Measurements from ENCODE around the gene CIITA. TPM values are rescaled to one million over a fixed set of nuclear protein-coding genes. Genes with fewer than 3 reads are reported as not detected.

CIITA gene
- total and polyA plus RNA-seq, 4 experiments from 2014 or later: 0.08 to 1.6 (median 1.5) TPM

DNA sequence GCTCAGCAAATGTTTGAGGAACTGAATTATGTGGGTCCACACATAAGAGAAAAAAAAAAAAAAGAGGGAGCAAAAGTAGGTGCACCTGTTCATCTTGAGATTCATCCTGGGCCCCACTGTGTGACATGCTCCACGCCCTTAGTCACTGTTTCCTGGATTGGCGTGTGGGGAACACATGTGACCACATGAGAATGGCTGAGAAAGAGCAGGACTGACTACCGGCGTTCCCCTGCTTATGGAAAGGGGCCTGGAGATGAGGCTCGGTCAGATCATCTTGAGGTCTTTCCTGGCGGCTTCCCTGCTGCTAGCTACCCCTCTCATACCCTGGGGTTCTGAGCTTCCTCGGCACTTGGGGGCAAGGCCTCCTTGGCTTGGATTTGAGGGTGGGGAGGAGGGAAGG, 61.3 kb downstream of the CIITA start:
- H3K27me3 Mint-ChIP-seq: no peaks in the 10 kb centered on the region
- intact Hi-C loops (cut with micrococcal nuclease): no loop called here
- peaks cover 64 to 95% (median 80%) of the 10 kb centered on the region in 4 donors for H3K4me1 Mint-ChIP-seq
- Histone ChIP-seq H3K4me1 (ENCODE audit: insufficient read depth, low read length) (peaks cover 81% of the 10 kb centered on the region), H3K36me3 (ENCODE audit: insufficient read depth, low read length) (peaks cover 3% of the 10 kb centered on the region), H3K9me3 (ENCODE audit: control insufficient read depth in 1 of 2, low read length in 2 of 2) (no peaks in the 10 kb centered on the region), H3K4me3 (ENCODE audit: low read length in 2 of 2) (no peak overlapping the region), H3K27ac (ENCODE audit: low read depth, low read length) (no peak overlapping the region), H3K27me3 (ENCODE audit: insufficient read depth, low read length) (no peaks in the 10 kb centered on the region)
- H3K36me3 Mint-ChIP-seq: peaks cover 4 to 16% of the 10 kb centered on the region in 2 donors
- peak overlapping the region; percentile 71 to 94 (median 92) for H3K4me3 Mint-ChIP-seq
- CTCF ChIA-PET (ENCODE audit: partially characterized antibody): interaction anchor here (1.0 to 1.6 kb wide), 2 partner anchors 15 to 19 kb away, joined by 3 to 6 read pairs; no protein-coding TSS in a partner anchor
- peak overlapping the region in 5 of 7 donors; percentile 20 to 80 (median 34) for H3K27ac Mint-ChIP-seq
- H3K9me3 Mint-ChIP-seq: no peaks in the 10 kb centered on the region
- DNase-seq: peak in 1 of 5 donors; percentile 57
- POLR2A ChIA-PET (ENCODE audit: partially characterized antibody): interaction anchor here (2.8 kb wide), 1 partner anchor 318 kb away, joined by 7 read pairs; the partner anchor contains the start of gene SOCS1

DNA sequence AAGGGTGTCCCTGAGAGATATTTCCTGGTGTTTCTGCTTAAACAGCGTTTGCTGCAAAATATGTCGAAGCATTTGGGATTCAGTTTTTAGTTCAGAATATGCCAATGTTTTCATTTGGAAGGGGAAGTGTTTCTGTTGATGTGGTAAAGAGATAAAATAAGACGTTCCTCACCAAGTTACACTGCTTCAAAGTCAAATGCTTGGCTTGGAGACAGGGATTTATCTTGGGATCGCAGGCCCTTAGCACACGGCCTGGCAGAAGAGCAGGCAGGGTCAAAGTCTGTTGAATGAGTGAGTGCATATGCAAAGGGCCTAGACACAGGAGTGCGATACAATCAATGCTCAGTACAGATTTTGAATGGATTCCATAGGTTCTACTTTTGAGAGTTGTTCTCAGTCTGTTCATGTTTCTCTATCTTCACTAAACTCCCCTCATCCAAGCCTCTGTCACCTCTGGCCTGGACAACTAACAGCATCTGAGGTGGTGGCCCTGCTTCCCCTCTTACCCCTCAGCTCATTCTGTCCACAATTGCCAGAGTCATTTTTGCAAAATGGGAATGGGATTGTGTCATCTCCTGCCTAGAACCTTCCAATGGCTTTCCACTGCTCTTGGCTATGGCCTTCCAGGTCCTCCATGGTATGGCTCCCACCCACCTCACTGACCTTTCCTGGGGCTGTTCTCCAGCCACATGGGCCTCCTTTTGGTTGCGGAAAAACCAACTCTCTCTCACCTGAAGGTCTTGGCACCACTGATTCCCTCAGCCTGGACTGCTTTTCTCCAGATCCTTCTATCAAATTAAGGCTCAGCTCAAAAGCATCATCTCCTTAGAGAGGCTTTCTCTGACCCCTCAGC, 62.0 kb downstream of the CIITA start:
- intact Hi-C loops (cut with micrococcal nuclease): no loop called here
- peak overlapping the region; percentile 34 to 90 (median 67) for H3K27ac Mint-ChIP-seq

DNA sequence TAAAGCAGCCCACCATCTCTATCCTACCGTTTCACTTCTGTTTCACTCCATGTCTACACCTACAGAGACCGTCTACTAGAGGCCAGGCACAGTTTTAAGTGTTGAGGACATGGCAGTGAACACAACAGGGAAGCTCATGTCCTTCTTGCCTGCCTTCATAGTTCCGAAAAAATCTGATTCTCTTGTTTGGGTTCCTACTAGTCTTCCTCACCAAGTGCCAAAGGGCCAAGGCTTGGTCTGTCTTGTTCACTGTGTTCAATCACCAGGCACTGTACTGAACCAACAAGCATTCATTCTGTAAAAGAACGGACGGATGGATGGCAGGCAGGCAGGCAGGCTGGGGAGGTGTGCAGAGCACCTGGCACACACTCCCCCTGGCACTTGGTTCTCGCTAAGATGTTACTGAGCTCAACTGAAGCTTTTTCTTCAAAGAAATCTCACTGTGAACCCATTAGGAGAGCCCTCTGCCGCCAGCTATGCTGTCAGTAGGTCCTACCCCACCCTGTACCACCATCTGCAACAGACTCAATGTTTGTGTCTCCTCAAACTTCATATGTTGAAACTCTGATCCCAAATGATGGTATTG, 62.7 kb downstream of the CIITA start:
- Histone ChIP-seq H3K9me3 (ENCODE audit: control insufficient read depth in 1 of 2, low read length in 2 of 2) (no peaks in the 10 kb centered on the region), H3K4me1 (ENCODE audit: insufficient read depth, low read length) (peaks cover 85% of the 10 kb centered on the region), H3K36me3 (ENCODE audit: insufficient read depth, low read length) (no peaks in the 10 kb centered on the region), H3K27me3 (ENCODE audit: insufficient read depth, low read length) (no peaks in the 10 kb centered on the region), H3K4me3 (ENCODE audit: low read length in 2 of 2) (peak overlapping the region in 1 of 2 donors; percentile 79), H3K27ac (ENCODE audit: low read depth, low read length) (no peak overlapping the region)
- DNase-seq: no peak
- intact Hi-C loops (cut with micrococcal nuclease): loop anchor here (5.0 kb wide), 4 partner anchors 858 to 1847 kb away; partner anchors contain the start of genes HAPSTR1, RSL1D1 and ZC3H7A
- H3K4me3 Mint-ChIP-seq: peak overlapping the region; percentile 84 to 94 (median 92)
- peaks cover 0 to 2% (median 0%) of the 10 kb centered on the region in 8 donors for H3K9me3 Mint-ChIP-seq
- no peaks in the 10 kb centered on the region for H3K27me3 Mint-ChIP-seq
- CTCF ChIA-PET (ENCODE audit: partially characterized antibody): interaction anchor here (1.0 to 1.5 kb wide), 4 partner anchors 13 to 36 kb away, joined by 3 to 5 read pairs (median 4); no protein-coding TSS in a partner anchor
- peaks cover 4 to 13% of the 10 kb centered on the region in 2 donors for H3K36me3 Mint-ChIP-seq
- POLR2A ChIA-PET (ENCODE audit: partially characterized antibody): interaction anchor here (1.1 to 3.6 kb wide), 3 partner anchors 9 to 316 kb away, joined by 6 to 14 read pairs (median 7); partner anchors contain the start of genes NUBP1 and SOCS1
- H3K27ac Mint-ChIP-seq: peak overlapping the region; percentile 14 to 95 (median 86)
- peaks cover 69 to 92% (median 81%) of the 10 kb centered on the region in 4 donors for H3K4me1 Mint-ChIP-seq

More for the DNA sequence above, 62.0 kb downstream of the CIITA start:
- no peaks in the 10 kb centered on the region for H3K27me3 ChIP-seq (ENCODE audit: insufficient read depth, low read length)
- Mint-ChIP-seq H3K4me3 (peak overlapping the region; percentile 50 to 94 (median 92)), H3K4me1 (peaks cover 69 to 93% (median 81%) of the 10 kb centered on the region in 4 donors), H3K36me3 (peaks cover 4 to 11% of the 10 kb centered on the region in 2 donors), H3K9me3 (peaks cover 0 to 2% (median 0%) of the 10 kb centered on the region in 8 donors), H3K27me3 (no peaks in the 10 kb centered on the region)
- ChIA-PET CTCF (ENCODE audit: partially characterized antibody) (interaction anchor here (1.0 to 1.5 kb wide), 3 partner anchors 12 to 36 kb away, joined by 3 to 4 read pairs (median 3); no protein-coding TSS in a partner anchor), POLR2A (ENCODE audit: partially characterized antibody) (interaction anchor here (1.1 to 2.8 kb wide), 2 partner anchors 10 to 317 kb away, joined by 6 to 7 read pairs; partner anchors contain the start of gene SOCS1)
- H3K4me1 ChIP-seq (ENCODE audit: insufficient read depth, low read length): peaks cover 88% of the 10 kb centered on the region
- H3K9me3 ChIP-seq (ENCODE audit: control insufficient read depth in 1 of 2, low read length in 2 of 2): no peaks in the 10 kb centered on the region
- H3K27ac ChIP-seq (ENCODE audit: low read depth, low read length): no peak overlapping the region
- H3K4me3 ChIP-seq (ENCODE audit: low read length in 2 of 2): no peak overlapping the region
- DNase-seq: no peak
- H3K36me3 ChIP-seq (ENCODE audit: insufficient read depth, low read length): no peaks in the 10 kb centered on the region

DNA sequence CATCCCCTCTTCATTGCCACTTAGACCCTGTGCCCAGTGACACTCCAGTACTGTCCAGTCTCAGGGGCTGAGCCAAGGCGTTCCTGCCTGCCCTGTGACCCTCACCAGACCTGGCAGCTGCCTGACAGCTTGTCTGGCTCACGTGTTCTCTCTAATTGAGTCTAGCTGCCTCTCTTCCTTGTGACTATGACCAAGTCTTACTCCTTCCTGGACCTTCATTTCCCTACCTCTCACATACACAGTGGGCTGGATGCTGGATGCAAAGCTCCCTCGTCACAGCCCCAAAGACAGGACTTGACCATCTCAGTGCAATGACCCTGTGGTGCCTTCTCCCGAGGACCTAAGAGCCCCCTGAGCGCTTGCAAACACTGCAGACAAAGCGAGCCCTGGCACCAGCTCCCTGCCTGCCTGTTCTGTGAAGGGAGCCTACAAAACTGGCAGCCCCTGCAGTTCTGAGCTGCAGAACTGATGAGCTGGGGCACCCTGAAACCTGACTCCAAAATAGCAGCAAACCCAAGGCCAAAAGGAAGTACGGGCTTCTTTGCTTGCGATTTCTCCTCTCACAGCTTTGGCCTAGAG, 63.6 kb downstream of the CIITA start:
- peaks cover 0 to 2% (median 0%) of the 10 kb centered on the region in 8 donors for H3K9me3 Mint-ChIP-seq
- Histone ChIP-seq H3K27ac (ENCODE audit: low read depth, low read length) (peak overlapping the region; percentile 56), H3K4me1 (ENCODE audit: insufficient read depth, low read length) (peaks cover 85% of the 10 kb centered on the region), H3K36me3 (ENCODE audit: insufficient read depth, low read length) (no peaks in the 10 kb centered on the region), H3K27me3 (ENCODE audit: insufficient read depth, low read length) (no peaks in the 10 kb centered on the region), H3K4me3 (ENCODE audit: low read length in 2 of 2) (peak overlapping the region; percentile 63 to 79), H3K9me3 (ENCODE audit: control insufficient read depth in 1 of 2, low read length in 2 of 2) (no peaks in the 10 kb centered on the region)
- POLR2A ChIA-PET (ENCODE audit: partially characterized antibody): interaction anchor here (0.6 to 3.6 kb wide), 4 partner anchors 197 to 1849 kb away, joined by 3 to 14 read pairs (median 6); partner anchors contain the start of genes HAPSTR1, NUBP1 and SOCS1
- H3K27ac Mint-ChIP-seq: peak overlapping the region; percentile 74 to 95 (median 88)
- no peak for DNase-seq
- CTCF ChIA-PET (ENCODE audit: partially characterized antibody): interaction anchor here (0.8 to 1.5 kb wide), 4 partner anchors 14 to 37 kb away, joined by 3 to 5 read pairs (median 4); no protein-coding TSS in a partner anchor
- intact Hi-C loops (cut with micrococcal nuclease): loop anchor here (5.0 kb wide), 4 partner anchors 857 to 1848 kb away; partner anchors contain the start of genes HAPSTR1, RSL1D1 and ZC3H7A
- H3K36me3 Mint-ChIP-seq: peaks cover 4 to 14% of the 10 kb centered on the region in 2 donors
- H3K27me3 Mint-ChIP-seq: no peaks in the 10 kb centered on the region
- peaks cover 68 to 92% (median 82%) of the 10 kb centered on the region in 4 donors for H3K4me1 Mint-ChIP-seq
- peak overlapping the region; percentile 84 to 94 (median 92) for H3K4me3 Mint-ChIP-seq

DNA sequence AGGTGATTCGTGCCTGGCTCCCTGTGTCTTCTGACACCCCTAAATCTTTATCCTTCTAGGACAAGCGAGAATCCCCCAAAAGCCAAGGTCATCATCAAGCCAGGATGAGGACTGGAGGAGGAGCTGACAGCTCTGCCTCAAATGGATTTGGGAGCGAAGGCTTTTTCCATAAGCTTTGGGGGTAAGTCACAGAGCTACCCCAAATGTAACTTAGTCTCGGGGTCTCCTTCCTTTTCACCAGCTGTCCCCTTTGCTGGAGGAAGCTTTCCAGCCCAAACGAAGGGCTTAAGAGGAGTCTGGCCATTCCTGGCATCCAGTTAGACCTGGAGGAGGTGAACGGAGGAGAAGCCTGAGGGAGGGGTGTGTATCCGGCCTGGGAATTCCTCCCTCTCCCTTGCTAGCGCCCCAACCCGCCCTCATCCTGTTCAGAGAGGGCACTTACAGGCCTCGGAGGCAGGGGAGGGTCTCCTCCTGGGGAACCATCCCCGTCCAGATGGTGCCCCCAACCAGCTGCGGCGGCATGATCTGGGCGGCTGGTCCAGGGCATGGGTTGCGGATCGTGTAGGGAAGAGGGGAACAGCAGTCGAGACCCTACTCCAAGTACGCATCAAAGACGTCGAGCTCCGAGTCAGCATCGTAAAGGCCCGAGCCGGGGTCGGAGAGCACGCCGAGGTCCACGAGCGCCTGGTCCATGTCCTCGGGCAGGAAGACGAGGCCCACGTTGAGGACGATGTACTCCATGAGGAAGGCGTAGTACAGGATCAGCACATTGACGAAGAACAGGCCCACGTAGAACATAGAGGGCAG, 64.3 kb downstream of the CIITA start:
- Histone ChIP-seq H3K27ac (ENCODE audit: low read depth, low read length) (peak overlapping the region; percentile 56), H3K27me3 (ENCODE audit: insufficient read depth, low read length) (no peaks in the 10 kb centered on the region), H3K4me1 (ENCODE audit: insufficient read depth, low read length) (peaks cover 85% of the 10 kb centered on the region), H3K36me3 (ENCODE audit: insufficient read depth, low read length) (no peaks in the 10 kb centered on the region), H3K9me3 (ENCODE audit: control insufficient read depth in 1 of 2, low read length in 2 of 2) (no peaks in the 10 kb centered on the region), H3K4me3 (ENCODE audit: low read length in 2 of 2) (peak overlapping the region; percentile 63 to 79)
- Mint-ChIP-seq H3K36me3 (peaks cover 1 to 12% of the 10 kb centered on the region in 2 donors), H3K27me3 (no peaks in the 10 kb centered on the region), H3K9me3 (peaks cover 0 to 2% (median 0%) of the 10 kb centered on the region in 8 donors), H3K4me1 (peaks cover 68 to 92% (median 82%) of the 10 kb centered on the region in 4 donors), H3K4me3 (peak overlapping the region; percentile 84 to 94 (median 92)), H3K27ac (peak overlapping the region; percentile 86 to 95 (median 88))
- DNase-seq: peak in 1 of 5 donors; percentile 19
- POLR2A ChIA-PET (ENCODE audit: partially characterized antibody): interaction anchor here (0.6 to 3.6 kb wide), 6 partner anchors 19 to 1850 kb away, joined by 3 to 15 read pairs (median 5); partner anchors contain the start of genes HAPSTR1, NUBP1, SOCS1 and TXNDC11
- CTCF ChIA-PET (ENCODE audit: partially characterized antibody): interaction anchor here (1.3 to 1.5 kb wide), 3 partner anchors 18 to 22 kb away, joined by 3 to 9 read pairs (median 5); no protein-coding TSS in a partner anchor
- intact Hi-C loops (cut with micrococcal nuclease): loop anchor here (5.0 kb wide), 4 partner anchors 856 to 1849 kb away; partner anchors contain the start of genes HAPSTR1, RSL1D1 and ZC3H7A
